Liver (tissue), 3 donors: ENCODE measurements around the gene SF3B6.

Source experiments
- EGR1 ChIP-seq, 2 donors: IDR thresholded peaks; 2 replicates each; pipeline ENCODE4 v1.6.1; 2016 to 2018; ENCODE audit warnings: antibody characterized with exemption in 2 of 2, low read depth in 2 of 2
- JUND ChIP-seq, 2 donors: IDR thresholded peaks; 2 replicates each; pipeline ENCODE4 v1.6.1; 2016; ENCODE audit warnings: antibody characterized with exemption in 2 of 2
- TAF1 ChIP-seq: conservative IDR thresholded peaks from 2 replicates; pipeline ENCODE4 v1.6.1; 2016; ENCODE audit warnings: antibody characterized with exemption, mild to moderate bottlenecking
- TF ChIP-seq, protein P1 (sequence below): fragments of 150-350 bp; IDR thresholded peaks from 2 replicates; pipeline ENCODE4 v1.5.1; 2017; ENCODE audit warnings: improper control_type of control experiment, low read depth, low read length; ENCODE audit not compliant: missing input control
- TF ChIP-seq, protein P2 (sequence below): IDR thresholded peaks from 2 replicates; pipeline ENCODE4 v1.6.1; 2016; ENCODE audit warnings: antibody characterized with exemption
- TF ChIP-seq, protein P3 (sequence below): IDR thresholded peaks from 2 replicates; pipeline ENCODE4 v1.6.1; 2016; ENCODE audit warnings: antibody characterized with exemption
- donor health status: healthy.
- donor health status: healthy.

DNA sequence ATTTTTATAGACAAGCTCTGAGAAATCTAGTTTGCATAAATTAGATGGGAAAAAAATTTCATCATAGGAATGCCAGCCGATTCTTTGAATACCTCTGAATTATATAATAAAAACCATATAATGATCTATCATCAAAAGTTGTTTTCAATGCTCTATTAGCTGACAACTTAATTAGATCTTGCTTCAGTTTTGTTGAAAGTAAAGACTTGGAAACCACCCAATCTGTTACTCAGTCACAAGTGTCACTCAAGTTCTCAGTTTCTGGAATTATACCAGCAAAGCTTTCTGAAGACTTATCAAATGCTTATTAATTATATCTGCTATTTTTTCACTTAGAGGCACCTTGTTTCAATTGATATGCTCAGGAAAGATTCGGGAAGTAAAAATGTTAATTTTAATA lies 25.9 kb upstream of the SF3B6 start:
- TF ChIP-seq, protein P1, sequence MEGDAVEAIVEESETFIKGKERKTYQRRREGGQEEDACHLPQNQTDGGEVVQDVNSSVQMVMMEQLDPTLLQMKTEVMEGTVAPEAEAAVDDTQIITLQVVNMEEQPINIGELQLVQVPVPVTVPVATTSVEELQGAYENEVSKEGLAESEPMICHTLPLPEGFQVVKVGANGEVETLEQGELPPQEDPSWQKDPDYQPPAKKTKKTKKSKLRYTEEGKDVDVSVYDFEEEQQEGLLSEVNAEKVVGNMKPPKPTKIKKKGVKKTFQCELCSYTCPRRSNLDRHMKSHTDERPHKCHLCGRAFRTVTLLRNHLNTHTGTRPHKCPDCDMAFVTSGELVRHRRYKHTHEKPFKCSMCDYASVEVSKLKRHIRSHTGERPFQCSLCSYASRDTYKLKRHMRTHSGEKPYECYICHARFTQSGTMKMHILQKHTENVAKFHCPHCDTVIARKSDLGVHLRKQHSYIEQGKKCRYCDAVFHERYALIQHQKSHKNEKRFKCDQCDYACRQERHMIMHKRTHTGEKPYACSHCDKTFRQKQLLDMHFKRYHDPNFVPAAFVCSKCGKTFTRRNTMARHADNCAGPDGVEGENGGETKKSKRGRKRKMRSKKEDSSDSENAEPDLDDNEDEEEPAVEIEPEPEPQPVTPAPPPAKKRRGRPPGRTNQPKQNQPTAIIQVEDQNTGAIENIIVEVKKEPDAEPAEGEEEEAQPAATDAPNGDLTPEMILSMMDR = no peak
- TF ChIP-seq, protein P2, sequence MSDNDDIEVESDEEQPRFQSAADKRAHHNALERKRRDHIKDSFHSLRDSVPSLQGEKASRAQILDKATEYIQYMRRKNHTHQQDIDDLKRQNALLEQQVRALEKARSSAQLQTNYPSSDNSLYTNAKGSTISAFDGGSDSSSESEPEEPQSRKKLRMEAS = no peak
- TF ChIP-seq TAF1 (no peak), EGR1 (IDR thresholded peaks at IDR 0.05; ENCODE audit: low read depth in 2 of 2) (no peak), JUND (IDR thresholded peaks at IDR 0.05) (no peak)
- TF ChIP-seq, protein P3, sequence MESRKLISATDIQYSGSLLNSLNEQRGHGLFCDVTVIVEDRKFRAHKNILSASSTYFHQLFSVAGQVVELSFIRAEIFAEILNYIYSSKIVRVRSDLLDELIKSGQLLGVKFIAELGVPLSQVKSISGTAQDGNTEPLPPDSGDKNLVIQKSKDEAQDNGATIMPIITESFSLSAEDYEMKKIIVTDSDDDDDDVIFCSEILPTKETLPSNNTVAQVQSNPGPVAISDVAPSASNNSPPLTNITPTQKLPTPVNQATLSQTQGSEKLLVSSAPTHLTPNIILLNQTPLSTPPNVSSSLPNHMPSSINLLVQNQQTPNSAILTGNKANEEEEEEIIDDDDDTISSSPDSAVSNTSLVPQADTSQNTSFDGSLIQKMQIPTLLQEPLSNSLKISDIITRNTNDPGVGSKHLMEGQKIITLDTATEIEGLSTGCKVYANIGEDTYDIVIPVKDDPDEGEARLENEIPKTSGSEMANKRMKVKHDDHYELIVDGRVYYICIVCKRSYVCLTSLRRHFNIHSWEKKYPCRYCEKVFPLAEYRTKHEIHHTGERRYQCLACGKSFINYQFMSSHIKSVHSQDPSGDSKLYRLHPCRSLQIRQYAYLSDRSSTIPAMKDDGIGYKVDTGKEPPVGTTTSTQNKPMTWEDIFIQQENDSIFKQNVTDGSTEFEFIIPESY = no peak
